NCI-H2029 (cell line): ENCODE measurements around the gene CNTLN.
"Not testable (repeated sequence)": the region's sequence is repeated elsewhere in the genome, so short reads cannot be mapped to it uniquely, and the experiment has no call there.

ENCODE experiments used
- DNase-seq: peaks from one replicate; lab custom pipeline; 2025; lab: John Stamatoyannopoulos, UW

The CNTLN gene

GRCh38 chr9:17401858-17402257, 267.0 kb downstream of the CNTLN start:
- no peak for DNase-seq

DNA sequence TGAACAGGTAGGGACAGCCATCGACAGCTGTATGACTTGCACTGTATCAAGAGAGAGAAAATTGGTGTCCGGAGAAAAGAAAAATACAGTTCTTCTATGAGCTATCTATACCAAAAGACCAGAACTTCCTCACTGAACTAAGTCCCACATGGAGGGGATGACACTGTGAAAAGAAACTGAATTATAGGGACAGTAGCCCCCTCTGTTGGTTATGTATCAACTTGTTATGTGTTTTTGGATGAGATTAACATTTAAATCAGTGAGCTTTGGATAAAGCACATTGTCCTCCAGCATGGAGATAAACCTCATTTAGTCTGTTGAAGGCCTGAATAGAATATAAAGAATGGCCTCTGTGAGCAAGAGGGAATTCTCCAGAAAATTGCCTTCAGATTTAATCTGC, 267.5 kb downstream of the CNTLN start:
- no peak for DNase-seq

GRCh38 chr9:17403539-17403938, 268.7 kb downstream of the CNTLN start:
- DNase-seq = no peak

DNA sequence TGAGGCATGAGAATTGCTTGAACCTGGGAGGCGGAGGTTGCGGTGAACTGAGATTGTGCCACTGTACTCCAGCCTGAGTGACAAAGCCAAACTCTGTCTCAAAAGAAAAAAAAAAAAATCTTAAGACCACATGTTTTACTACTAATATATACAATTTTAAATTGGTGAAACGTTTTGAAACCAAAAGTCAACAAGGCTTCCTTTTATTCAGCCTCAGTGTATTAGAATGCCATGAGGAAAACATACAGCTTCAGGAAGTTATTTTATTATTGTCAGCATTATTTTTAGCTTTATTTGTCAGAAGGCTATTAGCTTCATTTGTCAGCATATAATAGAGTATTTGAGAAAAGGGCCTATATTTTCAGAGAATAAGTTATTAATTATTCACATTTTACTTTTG, 280.1 kb downstream of the CNTLN start:
- DNase-seq = no peak

GRCh38 chr9:17422994-17423680, 288.3 kb downstream of the CNTLN start:
- peak; percentile 5 for DNase-seq

DNA sequence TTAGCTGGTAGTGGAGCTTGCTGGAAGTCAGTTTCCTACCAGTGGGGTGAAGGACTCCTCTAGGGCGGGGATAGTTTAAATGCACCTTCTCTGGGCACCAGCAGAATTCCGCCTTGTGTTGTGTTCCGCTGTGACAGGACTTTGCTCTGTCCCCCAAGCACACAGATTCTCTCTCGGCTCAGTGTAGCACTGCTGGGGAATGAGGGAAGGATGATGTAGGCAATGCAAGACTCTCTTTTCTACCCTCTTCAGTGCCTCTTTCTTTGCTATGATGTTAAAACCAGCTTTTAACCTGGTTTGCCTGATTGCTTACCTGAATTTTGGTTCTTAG, 288.8 kb downstream of the CNTLN start:
- no peak for DNase-seq

GRCh38 chr9:17425384-17425783, 290.5 kb downstream of the CNTLN start:
- no peak for DNase-seq

DNA sequence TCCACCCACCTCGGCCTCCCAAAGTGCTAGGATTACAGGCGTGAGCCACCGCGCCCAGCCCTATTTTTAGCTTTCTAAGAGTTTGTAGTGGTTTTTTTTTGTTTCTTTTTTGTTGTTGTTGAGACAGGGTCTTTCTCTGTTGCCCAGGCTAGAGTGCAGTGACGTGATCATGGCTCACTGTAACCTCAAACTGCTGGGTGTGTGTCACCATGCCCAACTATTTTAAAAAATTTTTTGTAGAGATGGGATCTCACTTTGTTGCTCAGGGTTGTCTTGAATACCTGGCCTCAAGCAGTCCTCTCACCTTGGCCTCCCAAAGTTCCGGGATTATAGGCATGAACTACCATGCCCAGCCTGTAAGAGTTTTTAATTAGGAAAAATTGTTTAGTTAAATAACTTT, 298.7 kb downstream of the CNTLN start:
- DNase-seq = no peak

DNA sequence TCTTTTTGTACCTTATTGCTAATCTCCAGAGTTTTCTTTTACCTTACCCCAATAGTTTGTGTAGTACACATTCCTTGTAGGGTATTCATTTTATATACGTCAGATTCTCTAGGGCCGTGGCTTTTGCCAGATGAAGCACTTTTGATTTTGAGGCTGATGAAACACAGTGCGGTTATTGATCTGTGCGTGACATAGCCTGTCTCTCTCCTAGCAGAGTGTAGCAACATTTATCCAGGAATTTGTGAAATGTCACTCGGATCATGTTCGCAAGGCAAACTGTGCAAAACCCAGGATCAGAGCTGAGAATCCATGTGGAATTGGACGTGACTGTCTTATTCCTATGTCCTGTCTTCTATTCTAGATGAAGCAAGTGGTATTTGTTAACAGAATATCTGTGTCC, 302.0 kb downstream of the CNTLN start:
- no peak for DNase-seq

GRCh38 chr9:17437813-17438212, 303.0 kb downstream of the CNTLN start:
- no peak for DNase-seq

GRCh38 chr9:17445126-17445525, 310.3 kb downstream of the CNTLN start:
- not testable (repeated sequence) for DNase-seq

DNA sequence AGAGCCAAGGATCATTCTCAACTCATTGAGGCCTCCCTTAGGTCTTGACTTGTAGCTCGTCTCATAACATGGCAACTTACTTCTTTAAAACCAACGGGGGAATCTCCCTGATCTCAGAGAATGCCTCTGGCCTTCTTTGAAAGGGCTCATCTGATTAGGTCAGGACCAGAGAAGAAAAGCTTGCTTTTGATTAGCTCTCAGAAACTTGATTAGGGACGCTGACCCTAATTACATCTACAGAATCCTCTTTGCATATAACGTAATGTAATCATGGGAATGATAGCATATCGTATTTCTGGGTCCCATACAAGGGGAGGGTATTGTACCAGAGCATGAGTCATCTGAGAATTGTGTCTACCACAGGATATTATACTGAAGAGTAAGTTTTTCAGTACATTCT, 318.9 kb downstream of the CNTLN start:
- DNase-seq = no peak

DNA sequence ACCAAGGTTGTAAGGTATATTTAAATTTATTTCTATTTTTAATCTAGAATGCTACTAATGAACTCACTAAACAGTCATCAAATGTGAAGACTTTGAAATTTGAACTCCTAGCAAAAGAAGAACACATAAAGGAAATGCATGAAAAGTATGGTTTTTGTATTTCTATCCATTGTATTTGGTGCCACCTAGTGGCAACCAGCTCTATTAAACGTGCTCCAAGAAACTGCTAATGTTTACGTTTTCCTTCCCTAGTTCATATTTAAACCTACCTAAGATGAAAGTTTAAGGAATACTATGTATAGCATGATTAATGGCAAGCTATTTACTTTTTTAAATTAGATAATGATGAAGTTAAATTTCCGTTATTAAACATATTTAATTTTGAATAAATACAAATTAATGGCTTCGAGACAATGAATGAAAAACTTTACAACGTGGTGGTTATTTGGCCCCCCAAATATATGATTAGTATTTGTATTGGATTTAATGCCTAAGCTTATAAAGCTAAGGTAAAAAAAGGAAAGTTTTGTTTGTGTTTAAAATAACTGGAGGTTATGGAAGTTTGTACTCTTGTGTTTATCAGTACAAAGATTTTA, 328.1 kb downstream of the CNTLN start:
- DNase-seq = peak; percentile 18

DNA sequence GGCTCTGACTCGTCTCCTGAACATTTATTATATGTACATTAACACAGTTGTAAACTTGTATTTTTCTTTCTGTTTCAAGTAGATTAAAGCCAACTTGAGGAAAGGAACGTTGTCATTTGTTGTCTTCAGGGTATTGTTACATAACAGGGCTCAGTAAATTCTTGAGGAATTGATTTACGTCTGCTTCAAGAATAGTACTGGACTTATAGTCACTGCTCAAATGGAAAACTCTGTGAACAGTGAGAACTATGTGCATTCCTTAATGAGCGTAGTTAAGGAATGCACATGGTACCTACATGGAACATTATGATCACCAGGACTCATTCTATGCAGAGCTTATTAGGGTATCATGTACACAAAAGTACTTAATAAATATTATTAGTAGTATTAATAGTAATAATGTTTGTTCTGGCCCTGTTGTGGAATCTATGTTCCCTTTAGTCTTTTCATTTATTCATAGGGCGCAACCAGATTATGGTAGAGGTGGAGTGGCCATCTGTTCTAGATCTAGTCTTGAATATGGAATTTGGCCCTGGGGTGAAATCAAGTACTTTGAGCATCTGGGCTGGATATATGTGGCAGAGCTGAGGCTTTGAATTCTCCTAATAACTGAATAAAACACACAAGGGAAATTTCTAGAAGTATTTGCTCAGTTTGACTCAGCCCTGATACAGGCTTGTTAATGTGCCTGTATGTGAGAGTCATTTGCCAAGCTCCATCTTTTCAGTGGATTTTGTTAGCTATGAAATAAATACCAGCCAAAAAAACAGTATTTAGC, 335.4 kb downstream of the CNTLN start:
- DNase-seq = no peak

- no peak for DNase-seq
Observed at GRCh38 chr9:17472126-17472525, 337.3 kb downstream of the CNTLN start.

DNA sequence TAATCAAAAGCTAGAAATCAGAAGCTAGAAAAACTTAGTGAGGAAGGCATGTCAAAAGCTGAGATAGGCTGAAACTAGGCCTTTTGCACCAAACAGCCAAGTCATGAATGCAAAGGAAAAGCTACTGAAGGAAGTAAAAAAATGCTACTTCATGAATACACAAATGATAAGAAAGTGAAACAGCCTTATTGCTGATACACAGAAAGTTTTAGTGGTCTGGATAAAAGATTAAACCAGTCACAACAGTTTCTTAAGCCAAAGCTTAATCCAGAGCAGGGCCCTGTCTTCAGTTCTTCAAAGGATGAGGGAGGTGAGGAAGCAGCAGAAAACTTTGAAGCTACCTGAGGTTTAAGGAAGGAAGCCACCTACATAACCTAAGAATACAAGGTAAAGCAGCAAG, 341.6 kb downstream of the CNTLN start:
- no peak for DNase-seq

DNA sequence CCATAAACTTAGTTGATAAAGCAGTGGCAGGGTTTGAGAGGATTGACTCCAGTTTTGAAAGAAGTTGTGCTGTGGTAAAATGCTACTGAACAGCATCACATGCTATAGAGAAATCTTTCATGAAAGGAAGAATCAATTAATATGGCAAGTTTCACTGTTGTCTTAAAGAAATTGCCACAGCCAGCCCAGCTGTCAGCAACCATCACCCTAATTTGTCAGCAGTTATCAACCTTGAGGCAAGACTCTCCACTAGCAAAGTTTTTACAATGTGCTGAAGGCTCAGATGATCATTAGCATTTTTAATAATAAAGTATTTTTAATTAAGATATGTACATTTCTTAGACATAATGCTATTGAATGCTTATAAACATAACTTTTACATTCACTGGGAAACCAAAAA, 343.0 kb downstream of the CNTLN start:
- DNase-seq = no peak

- DNase-seq = no peak
Observed at GRCh38 chr9:17480966-17481365, 346.1 kb downstream of the CNTLN start.

GRCh38 chr9:17481565-17481964, 346.7 kb downstream of the CNTLN start:
- DNase-seq = no peak

DNA sequence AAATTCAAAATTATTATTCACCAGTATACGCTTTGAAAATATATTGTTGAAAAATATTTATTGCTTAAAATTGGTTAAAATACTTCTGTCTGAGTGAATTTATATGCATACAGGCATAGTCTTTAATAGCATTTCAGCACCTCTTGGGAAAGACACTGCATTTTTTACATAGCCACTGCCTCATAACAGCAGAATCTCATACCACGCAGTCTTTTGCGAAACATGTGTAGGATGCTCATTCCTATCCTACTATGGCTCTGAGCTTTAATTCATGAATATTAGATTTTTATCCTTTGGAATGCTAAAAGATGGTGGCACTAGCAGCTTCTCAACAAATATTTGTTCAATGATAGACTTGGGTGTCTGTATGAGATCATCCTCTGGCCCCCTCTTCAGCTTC, 350.1 kb downstream of the CNTLN start:
- no peak for DNase-seq

DNA sequence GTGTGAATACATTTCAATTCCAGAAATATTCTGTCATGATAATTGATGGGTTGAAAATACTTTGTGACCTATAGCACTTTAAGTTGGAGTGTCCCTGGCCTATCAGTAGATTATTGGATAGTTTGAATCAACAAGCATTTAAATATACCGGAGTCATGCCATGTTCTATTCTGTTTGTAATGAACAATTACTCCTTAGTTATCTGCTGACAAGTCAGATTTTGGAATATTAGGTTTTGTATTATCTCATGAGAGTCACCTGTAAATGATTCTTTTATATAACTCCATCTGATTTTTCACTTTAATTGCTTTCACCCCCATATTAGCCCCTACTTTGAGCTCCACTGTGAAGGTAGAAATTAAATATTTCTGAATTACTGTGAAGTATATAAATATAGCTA, 351.6 kb downstream of the CNTLN start:
- no peak for DNase-seq

DNA sequence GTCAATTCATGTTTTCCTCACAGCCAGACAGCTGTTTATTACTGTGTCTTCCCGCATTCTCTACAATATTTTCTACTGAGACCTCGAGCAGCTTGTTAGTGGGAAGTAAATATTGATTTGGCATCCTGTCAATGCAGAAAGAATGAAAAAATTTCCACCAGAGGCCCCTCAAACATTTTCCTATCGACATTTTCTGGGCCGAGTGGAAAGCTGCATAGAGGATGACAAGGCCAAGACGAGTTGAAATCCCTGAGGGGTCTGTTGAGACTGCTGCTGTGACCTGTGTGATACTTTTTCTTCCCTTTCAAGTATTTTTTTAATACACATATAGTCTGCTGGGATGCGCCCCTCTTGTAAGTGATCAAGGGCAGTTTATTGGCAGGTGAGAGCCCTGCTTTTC, 352.6 kb downstream of the CNTLN start:
- DNase-seq = no peak

DNA sequence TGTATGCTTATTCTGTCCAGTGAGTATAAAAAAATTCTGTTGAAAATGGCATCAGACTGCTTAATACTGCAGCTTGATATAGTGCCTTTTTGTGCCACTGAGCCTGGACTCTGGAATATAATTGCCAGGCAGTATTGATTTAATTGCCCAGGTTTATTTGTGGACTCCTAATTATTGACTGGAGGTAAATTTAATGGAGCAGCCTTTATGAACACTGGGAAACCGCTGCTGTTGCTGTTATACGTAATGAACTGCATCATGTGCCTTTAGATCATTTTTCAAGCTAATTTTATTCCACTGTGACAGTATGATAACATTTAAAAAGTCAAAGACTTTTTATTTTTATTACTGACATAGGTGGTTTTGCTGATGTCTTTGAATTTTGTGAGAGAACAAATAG, 353.8 kb downstream of the CNTLN start:
- DNase-seq = no peak

- no peak for DNase-seq
Observed at GRCh38 chr9:17490110-17490509, 355.3 kb downstream of the CNTLN start.
